NCI-H82 treated with DMSO at 0.1 percent for 48 hours (cell line): ENCODE results near the gene CTBP2.

ENCODE experiments used
- DNase-seq: peaks from one replicate; lab custom pipeline; 2025; ENCODE audit not compliant: unreplicated experiment; lab: John Stamatoyannopoulos, UW

CTBP2 gene

DNA sequence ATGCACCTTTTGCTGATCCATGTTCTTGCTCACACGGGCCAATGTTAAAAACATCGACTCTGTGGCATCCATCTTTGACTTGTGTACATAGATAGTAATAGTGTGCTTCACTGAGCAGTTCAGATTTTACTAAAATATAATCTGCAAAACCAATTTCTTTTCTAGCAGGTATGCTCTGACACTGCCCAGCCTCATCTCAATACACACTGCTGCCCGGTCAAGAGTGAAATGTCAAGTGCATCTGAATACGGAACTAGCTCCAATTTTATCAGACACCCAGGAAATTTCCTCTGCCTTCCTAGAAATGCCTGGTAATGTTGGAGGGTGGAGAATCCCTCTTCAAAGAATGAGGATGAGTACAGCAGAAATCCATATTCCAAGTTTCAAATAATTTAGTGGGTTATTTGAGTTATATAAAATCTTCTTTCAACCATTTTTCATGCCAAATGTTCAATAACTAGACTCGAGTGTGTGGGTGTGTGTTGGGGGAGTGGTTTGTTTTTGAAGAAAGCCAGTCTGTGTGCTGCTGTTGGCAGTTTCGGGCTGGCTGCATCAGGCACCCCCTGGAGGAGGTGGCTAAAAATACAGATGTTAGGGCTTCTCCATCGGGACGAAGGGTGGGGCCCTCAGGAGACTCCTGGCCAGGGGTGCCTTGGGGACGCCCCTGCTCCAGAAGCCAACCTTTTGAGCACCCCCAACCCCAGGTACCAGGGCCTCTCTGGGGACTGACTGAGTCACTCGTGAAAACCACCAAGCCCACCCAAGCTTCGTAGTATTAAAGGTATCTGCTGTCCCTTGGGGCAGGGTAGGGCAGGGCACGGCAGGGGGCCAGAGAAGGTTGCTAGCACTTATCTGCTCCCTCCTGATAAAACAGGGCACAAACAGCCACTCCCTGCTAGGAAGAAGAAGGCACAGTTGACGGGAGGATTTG, 15.4 kb downstream of the CTBP2 start:
- no peak for DNase-seq

GRCh38 chr10:125144206-125144605, 16.2 kb downstream of the CTBP2 start:
- no peak for DNase-seq

GRCh38 chr10:125142946-125143345, 17.4 kb downstream of the CTBP2 start:
- DNase-seq, result no peak

DNA sequence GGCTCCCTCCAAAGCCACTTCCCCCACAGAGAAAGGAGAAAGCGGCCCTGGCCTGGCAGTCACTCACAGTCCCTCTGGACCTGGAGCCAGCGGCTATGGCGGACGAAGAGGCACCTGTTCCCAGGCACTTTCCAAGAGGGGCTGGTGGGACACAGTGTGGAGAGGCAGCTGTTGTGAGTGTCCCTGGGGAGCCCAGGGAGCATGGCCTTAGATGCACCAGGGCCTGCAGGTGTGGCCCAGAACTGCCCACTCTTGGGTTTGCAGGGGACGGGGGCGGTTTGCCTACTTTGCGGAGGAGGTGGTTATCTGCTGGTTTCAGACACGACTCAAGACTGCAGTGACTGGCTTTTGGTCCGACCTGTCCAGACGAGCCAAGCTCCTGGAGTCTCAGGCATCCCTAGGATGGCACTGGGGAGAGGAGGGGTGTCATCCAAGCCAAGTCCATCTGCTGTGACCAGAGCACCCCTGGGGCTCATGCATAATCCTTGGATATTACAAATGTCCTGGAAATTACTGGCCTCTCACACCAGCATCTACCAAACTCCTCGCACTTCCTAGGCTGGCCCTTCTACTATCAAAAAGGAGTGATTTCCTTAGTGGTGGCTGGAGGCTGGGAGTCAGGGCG, 18.4 kb downstream of the CTBP2 start:
- no peak for DNase-seq

DNA sequence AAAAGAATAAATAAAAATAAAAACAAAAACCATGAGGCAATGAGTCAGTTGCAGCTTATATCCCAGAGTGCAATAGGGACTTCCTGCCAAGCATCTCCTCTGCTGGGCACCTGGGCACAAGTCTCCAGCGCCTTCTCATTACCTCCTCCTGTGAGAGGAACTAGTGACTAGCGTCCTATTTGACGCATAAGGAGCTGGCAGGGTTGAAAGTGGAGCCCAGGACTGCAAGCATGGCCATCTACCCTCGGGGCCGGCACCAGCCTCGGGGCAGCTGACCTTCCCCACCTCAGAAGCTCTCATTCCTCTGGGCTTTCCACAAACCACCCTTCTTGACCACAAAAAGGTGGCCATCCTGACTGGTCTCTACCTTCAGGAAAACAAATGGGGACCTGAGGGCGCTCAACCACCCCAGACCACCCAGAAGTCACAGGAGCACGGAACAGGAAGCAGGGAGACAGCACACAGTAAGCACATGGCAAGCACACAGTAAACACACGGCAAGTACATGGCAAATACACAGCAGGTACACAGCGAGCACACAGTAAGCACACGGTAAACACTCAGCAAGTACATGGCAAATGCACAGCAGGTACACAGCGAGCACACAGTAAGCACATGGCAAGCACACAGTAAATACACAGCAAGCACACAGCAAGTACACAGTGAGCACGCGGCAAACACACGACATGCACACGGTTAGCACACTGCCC, 19.1 kb downstream of the CTBP2 start:
- DNase-seq, result no peak

DNA sequence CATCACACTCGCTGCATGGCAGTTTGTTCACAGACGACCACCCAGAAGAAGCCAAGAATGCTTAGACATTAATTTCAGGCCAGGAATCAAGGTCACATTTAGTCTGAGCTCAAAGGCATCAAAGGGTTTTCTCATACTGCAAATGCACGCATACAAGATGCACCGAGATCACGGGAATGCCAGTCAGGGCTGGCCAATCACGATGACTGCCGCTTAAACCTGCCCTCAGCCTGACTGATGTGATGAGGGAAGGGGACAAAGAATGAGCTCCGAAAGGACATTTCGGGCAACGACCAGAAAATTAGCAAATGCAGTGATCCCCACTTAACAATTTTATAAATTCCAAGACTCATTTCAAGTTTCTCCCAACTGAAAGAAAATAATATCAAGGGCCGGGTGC, 20.2 kb downstream of the CTBP2 start:
- DNase-seq, result no peak

- no peak for DNase-seq
Observed at GRCh38 chr10:125137601-125138438, 22.5 kb downstream of the CTBP2 start.

DNA sequence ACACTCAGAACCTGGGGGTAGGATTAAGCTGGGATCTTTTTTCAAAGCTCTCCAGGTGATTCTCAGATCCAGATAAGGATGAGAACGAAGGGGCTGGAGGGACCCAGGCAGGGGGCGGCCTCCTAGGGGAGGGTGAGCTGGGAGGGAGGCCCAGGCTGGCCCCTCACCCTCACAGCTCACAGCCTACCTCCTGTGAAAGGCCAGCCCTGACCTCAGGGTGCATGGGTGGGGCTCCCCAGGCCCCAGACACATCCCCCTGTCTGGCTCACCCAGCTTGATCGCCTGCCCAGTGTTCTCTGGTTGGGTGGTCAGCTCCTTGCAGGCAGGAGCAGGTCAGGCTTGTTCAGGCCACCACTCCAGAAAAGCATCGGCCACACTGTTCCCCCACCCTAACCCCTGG, 24.3 kb downstream of the CTBP2 start:
- no peak for DNase-seq

DNA sequence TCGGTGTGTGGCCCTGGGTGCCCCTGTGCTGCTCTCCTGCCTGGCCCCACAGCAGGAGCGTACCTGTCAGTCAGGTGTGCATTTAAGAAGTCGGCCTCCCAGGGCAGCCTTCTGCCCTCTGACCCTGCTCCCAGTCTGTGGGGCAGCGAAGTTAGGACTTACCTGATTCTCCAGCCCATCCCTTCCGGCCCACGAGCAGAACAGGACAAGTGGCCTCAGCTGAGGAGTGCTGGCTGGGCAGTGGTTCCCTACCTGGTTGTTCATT, 24.7 kb downstream of the CTBP2 start:
- DNase-seq, result no peak

DNA sequence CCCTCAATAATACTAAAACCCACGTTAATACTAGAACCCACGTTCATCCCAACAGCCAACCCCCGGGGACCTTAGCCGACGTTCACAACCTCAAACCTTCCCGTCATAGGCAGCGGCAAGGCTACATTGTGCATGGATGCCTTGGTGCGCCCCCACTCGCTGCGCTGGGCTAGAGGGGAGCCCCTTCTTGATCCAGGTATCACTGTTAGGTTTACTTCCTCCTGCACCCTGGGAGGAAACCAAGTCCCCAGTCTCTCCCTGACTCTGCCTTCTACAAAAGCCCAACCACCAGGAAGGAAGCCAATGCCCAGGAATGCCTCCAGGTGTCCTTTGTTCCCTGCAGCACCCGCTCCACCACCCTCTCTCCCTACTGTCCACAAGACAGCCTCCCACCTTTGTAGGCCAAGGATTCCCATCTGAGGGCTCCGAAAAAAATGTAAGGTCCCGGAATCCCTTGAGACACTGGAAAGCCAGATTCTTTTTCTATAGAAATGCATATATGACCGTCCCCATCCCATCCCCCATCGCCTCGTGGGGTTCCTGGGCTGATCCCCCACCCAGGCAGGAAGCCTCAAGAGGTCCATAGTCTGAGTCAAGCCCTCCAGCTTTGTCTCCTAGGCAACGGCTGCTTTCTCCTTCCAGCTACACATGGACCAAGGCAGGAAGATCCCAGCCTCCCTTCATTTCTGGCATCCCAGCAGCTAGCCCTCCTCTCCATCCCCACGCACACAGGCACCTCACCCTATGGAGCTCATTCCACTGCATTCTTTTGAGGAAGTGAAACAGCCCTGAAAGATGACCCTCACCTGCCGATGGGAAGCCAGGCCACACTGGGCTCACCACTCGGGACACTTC, 25.2 kb downstream of the CTBP2 start:
- DNase-seq, result no peak

- no peak for DNase-seq
Observed at GRCh38 chr10:125134483-125134848, 25.9 kb downstream of the CTBP2 start.

GRCh38 chr10:125133696-125134482, 26.5 kb downstream of the CTBP2 start:
- no peak for DNase-seq

DNA sequence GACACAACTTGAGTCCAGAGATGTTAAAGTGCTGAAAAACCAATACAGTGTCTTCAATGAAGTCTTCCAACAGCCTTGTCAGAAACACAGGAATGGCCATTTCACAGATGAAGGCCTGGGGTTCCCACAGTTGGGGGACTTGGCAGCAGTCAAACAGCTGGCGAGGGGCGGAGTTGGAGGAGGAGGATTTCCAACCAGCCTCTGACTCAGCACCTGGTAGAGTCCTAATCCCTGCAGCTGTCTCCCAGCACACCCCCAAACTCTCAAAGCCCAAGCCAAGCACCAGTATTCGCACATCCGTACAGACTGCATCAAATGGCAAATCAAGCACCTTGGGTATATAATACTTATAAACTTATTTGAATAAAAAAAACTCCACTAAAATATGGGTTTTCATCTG, 28.0 kb downstream of the CTBP2 start:
- DNase-seq, result no peak

DNA sequence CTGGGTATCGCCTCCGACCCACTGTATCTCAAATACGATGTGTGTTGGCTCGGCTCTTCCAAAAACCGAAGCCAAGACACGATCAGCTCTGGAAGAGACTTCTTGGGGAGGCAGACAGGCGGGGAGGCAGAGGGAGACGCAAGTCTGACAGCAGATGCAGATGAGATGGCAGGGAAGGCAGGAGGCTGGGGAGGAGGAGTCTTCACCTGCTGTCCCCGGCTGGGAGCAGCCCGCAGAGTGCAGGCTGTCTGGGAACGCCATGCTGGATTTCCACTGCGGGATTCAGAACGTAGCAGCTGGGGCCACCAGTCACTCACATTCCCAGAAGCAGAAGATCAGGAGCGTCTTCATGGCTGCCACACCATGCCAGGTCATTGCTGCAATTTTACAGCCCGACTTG, 29.4 kb downstream of the CTBP2 start:
- DNase-seq, result no peak

GRCh38 chr10:125130260-125130659, 30.1 kb downstream of the CTBP2 start:
- DNase-seq, result no peak

GRCh38 chr10:125129076-125129458, 31.3 kb downstream of the CTBP2 start:
- no peak for DNase-seq

- DNase-seq, result no peak
Observed at GRCh38 chr10:125128397-125129075, 31.8 kb downstream of the CTBP2 start.

GRCh38 chr10:125127986-125128385, 32.4 kb downstream of the CTBP2 start:
- DNase-seq, result no peak

DNA sequence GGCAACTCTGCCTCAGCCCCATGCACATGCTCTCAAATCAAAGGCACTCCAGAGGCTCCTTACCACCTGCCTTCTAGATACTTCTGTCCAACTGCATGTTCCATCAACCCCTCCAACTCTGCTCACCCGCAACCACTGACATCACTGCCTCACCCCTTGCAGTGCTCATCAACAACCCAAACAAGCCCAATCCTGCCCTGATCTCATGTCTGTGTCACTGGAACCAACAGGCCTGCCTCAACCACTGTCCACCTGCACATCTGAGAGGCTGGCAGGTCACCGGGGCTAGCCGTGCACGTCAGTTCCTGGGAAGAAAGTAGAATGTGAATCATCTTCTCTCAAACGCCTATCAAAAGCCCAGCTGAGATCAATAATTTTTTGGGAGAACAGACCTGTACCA, 33.3 kb downstream of the CTBP2 start:
- DNase-seq, result no peak
